Lower lobe of right lung (tissue), 2 donors: Measurements from ENCODE around the gene CASZ1. TPM values are rescaled to one million over a fixed set of nuclear protein-coding genes. Genes with fewer than 3 reads are reported as not detected.
A peak's percentile ranks its signal among the peaks of the same experiment; 100 is the strongest.

Experiments
- ATAC-seq, 2 donors: fragments of 200-7000 bp; cut with Tn5 transposase; one replicate each; pipeline ENCODE4 v1.9.1; 2020 to 2022; ENCODE audit warnings: mild to moderate bottlenecking in 2 of 2, moderate library complexity in 2 of 2
- DNase-seq: peaks from one replicate; pipeline ENCODE4 v3.0.0-alpha.2; 2020
- H3K27ac ChIP-seq: fragments of 200-600 bp; one replicate; pipeline ENCODE4 v1.8.0; 2022
- H3K27me3 ChIP-seq: fragments of 200-600 bp; one replicate; pipeline ENCODE4 v1.8.0; 2022; ENCODE audit warnings: low read depth
- H3K36me3 ChIP-seq: fragments of 200-600 bp; one replicate; pipeline ENCODE4 v1.8.0; 2022; ENCODE audit warnings: mild to moderate bottlenecking
- H3K4me1 ChIP-seq: fragments of 200-600 bp; one replicate; pipeline ENCODE4 v1.8.0; 2022
- H3K4me3 ChIP-seq: fragments of 200-600 bp; one replicate; pipeline ENCODE4 v1.8.0; 2022; ENCODE audit warnings: mild to moderate bottlenecking
- H3K9me3 ChIP-seq: fragments of 200-600 bp; one replicate; pipeline ENCODE4 v1.8.0; 2022
- intact Hi-C: fragments of 100-400 bp; cut with DNase I; formaldehyde crosslinking; loops from one replicate; pipeline ENCODE4 v1.11.0; 2022
- total RNA-seq: library from RNA; stranded (reverse); fragmentation: NEBNext Ultra II Directional; extraction: Animal tissue kit (Norgen Biotek cat#: 25700); gene quantifications from one replicate; pipeline ENCODE4 v1.2.1, GENCODE V29; 2021
- TF ChIP-seq, protein P1 (sequence below): fragments of 200-600 bp; IDR thresholded peaks from one replicate; pipeline ENCODE4 v1.8.0; 2022; ENCODE audit warnings: antibody characterized with exemption, mild to moderate bottlenecking
- donor health status: DM: no; HTN: yes; CAD: no; lungs with severe emphysema.

CASZ1 gene
- total RNA-seq, 1 donor from 2014 or later: 47.5 TPM

GRCh38 chr1:10606064-10606463 is 190.4 kb downstream of the CASZ1 start:
- TF ChIP-seq, protein P1, sequence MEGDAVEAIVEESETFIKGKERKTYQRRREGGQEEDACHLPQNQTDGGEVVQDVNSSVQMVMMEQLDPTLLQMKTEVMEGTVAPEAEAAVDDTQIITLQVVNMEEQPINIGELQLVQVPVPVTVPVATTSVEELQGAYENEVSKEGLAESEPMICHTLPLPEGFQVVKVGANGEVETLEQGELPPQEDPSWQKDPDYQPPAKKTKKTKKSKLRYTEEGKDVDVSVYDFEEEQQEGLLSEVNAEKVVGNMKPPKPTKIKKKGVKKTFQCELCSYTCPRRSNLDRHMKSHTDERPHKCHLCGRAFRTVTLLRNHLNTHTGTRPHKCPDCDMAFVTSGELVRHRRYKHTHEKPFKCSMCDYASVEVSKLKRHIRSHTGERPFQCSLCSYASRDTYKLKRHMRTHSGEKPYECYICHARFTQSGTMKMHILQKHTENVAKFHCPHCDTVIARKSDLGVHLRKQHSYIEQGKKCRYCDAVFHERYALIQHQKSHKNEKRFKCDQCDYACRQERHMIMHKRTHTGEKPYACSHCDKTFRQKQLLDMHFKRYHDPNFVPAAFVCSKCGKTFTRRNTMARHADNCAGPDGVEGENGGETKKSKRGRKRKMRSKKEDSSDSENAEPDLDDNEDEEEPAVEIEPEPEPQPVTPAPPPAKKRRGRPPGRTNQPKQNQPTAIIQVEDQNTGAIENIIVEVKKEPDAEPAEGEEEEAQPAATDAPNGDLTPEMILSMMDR: no peak
- no peak for ATAC-seq
- H3K36me3 ChIP-seq: peaks cover under 1% of the 10 kb centered on the region
- no peaks in the 10 kb centered on the region for H3K9me3 ChIP-seq
- intact Hi-C loops: no loop called here
- H3K27ac ChIP-seq: no peak overlapping the region
- H3K4me1 ChIP-seq: no peaks in the 10 kb centered on the region
- no peak overlapping the region for H3K4me3 ChIP-seq
- DNase-seq: no peak
- H3K27me3 ChIP-seq: no peaks in the 10 kb centered on the region

- Histone ChIP-seq H3K36me3 (peaks cover 11% of the 10 kb centered on the region), H3K4me1 (no peaks in the 10 kb centered on the region), H3K27ac (no peak overlapping the region), H3K9me3 (no peaks in the 10 kb centered on the region), H3K4me3 (no peak overlapping the region), H3K27me3 (no peaks in the 10 kb centered on the region)
- ATAC-seq (no peak), DNase-seq (no peak)
- TF ChIP-seq, protein P1: no peak
- intact Hi-C loops: no loop called here
These were observed 191.5 kb downstream of the CASZ1 start for GRCh38 chr1:10604966-10605365.

DNA sequence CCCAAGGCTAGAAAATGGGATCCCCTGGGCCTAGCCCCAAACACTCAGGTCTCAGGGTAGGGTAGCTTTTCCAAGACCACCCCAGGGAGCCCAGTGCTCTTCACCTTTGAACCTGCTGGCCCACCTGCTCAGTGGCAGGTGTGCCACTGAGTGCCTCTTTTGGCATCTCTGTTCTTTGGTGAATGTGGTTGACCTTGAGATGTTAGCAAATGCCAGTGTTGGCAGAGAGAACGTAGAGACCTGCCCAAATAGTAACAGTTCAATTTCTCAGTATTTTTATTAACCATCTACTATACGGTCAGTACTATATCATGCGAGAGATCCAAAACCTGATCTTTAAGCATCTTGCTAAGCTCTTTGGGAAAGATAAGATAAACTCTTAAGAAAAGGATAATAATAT is 193.5 kb downstream of the CASZ1 start:
- DNase-seq (no peak), ATAC-seq (no peak)
- Histone ChIP-seq H3K27ac (no peak overlapping the region), H3K4me3 (no peak overlapping the region), H3K4me1 (no peaks in the 10 kb centered on the region), H3K27me3 (no peaks in the 10 kb centered on the region), H3K36me3 (peaks cover 19% of the 10 kb centered on the region), H3K9me3 (no peaks in the 10 kb centered on the region)
- intact Hi-C loops: no loop called here
- TF ChIP-seq, protein P1: no peak

DNA sequence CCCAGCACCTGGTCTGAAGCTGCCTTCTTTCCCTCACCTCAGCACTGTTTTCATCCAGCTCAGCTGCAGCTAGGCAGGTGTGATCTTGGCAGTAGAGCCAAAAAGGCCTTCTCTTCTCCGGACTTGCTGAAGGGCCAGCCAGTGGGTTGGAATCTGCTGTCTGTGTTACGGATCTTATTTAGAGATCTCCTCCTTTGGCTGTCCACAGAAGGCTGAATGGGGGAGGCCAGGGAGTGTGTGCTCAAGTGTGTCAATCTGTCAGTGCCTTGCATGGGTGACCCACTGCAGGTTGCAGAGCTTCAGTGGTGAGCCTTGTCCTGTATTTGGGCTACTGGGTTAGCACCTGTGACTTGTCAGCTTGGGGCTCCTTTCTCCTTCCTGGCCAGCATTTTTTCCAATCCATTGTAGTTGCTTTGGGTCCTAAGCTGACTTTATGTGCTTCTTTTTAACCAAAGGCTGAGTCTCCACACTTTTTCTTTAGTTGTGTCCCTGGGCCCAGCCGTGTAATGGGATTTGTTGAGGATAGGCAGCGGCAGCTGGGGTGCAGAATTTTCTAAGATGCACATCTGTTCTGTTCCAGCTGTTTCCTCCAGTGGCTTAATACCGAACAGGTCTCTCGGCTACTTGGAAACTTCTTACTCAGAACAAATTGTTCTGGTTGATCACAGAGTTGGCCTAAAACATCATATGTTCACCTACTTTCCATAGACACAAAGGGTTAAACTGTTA is 194.9 kb downstream of the CASZ1 start:
- Histone ChIP-seq H3K4me1 (peaks cover 5% of the 10 kb centered on the region), H3K27me3 (no peaks in the 10 kb centered on the region), H3K27ac (no peak overlapping the region), H3K4me3 (no peak overlapping the region), H3K9me3 (no peaks in the 10 kb centered on the region), H3K36me3 (peaks cover 19% of the 10 kb centered on the region)
- TF ChIP-seq, protein P1: no peak
- DNase-seq (no peak), ATAC-seq (no peak)
- intact Hi-C loops: no loop called here

GRCh38 chr1:10599194-10599861 is 197.1 kb downstream of the CASZ1 start:
- ATAC-seq: peak in 1 of 2 donors; percentile 69
- Histone ChIP-seq H3K4me3 (no peak overlapping the region), H3K27ac (no peak overlapping the region), H3K36me3 (peaks cover 19% of the 10 kb centered on the region), H3K4me1 (peaks cover 17% of the 10 kb centered on the region), H3K9me3 (no peaks in the 10 kb centered on the region), H3K27me3 (no peaks in the 10 kb centered on the region)
- TF ChIP-seq, protein P1: no peak
- intact Hi-C loops: no loop called here
- no peak for DNase-seq
